ENCODE data around the gene FXYD7.

The FXYD7 gene

GRCh38 chr19:35118268-35119020 lies 24.6 kb upstream of the FXYD7 start:
- no peak overlapping the region for H3K9ac ChIP-seq (ENCODE audit: insufficient read length, low read depth)

GRCh38 chr19:35119091-35119490 lies 24.0 kb upstream of the FXYD7 start:
- no peaks in the 10 kb centered on the region for H3K36me3 ChIP-seq (ENCODE audit: insufficient read depth, insufficient read length, low read length)
- no peak overlapping the region for H3K4me3 ChIP-seq (ENCODE audit: insufficient read length, low read depth)
- no peak for DNase-seq (ENCODE audit: low read depth, low spot score)
- no peaks in the 10 kb centered on the region for H3K9me3 ChIP-seq (ENCODE audit: insufficient read depth, low read length)
- H3K27me3 ChIP-seq (ENCODE audit: insufficient read depth, insufficient read length) = no peaks in the 10 kb centered on the region
- no peak for TF ChIP-seq YY1 (IDR thresholded peaks at IDR 0.05; ENCODE audit: insufficient read depth, insufficient read length)
- TF ChIP-seq SUZ12 (IDR thresholded peaks at IDR 0.05; ENCODE audit: extremely low read depth, insufficient read depth, insufficient read length) = no peak
- no peak for TF ChIP-seq ZNF274 (IDR thresholded peaks at IDR 0.05; ENCODE audit: low read depth, low read length)
- H3K9ac ChIP-seq (ENCODE audit: insufficient read length, low read depth) = no peak overlapping the region
- H3K4me1 ChIP-seq (ENCODE audit: insufficient read depth, insufficient read length) = peaks cover 10% of the 10 kb centered on the region

More at GRCh38 chr19:35118268-35119020, 24.6 kb upstream of the FXYD7 start:
- Histone ChIP-seq H3K4me3 (ENCODE audit: insufficient read length, low read depth) (no peak overlapping the region), H3K27me3 (ENCODE audit: insufficient read depth, insufficient read length) (no peaks in the 10 kb centered on the region), H3K4me1 (ENCODE audit: insufficient read depth, insufficient read length) (peaks cover 10% of the 10 kb centered on the region), H3K36me3 (ENCODE audit: insufficient read depth, insufficient read length, low read length) (no peaks in the 10 kb centered on the region), H3K9me3 (ENCODE audit: insufficient read depth, low read length) (no peaks in the 10 kb centered on the region)
- TF ChIP-seq SUZ12 (IDR thresholded peaks at IDR 0.05; ENCODE audit: extremely low read depth, insufficient read depth, insufficient read length) (no peak), YY1 (IDR thresholded peaks at IDR 0.05; ENCODE audit: insufficient read depth, insufficient read length) (no peak), ZNF274 (IDR thresholded peaks at IDR 0.05; ENCODE audit: low read depth, low read length) (no peak)
- no peak for DNase-seq (ENCODE audit: low read depth, low spot score)

- Histone ChIP-seq H3K27me3 (ENCODE audit: insufficient read depth, insufficient read length) (no peaks in the 10 kb centered on the region), H3K9me3 (ENCODE audit: insufficient read depth, low read length) (no peaks in the 10 kb centered on the region), H3K9ac (ENCODE audit: insufficient read length, low read depth) (no peak overlapping the region), H3K36me3 (ENCODE audit: insufficient read depth, insufficient read length, low read length) (no peaks in the 10 kb centered on the region), H3K4me1 (ENCODE audit: insufficient read depth, insufficient read length) (peaks cover 10% of the 10 kb centered on the region), H3K4me3 (ENCODE audit: insufficient read length, low read depth) (no peak overlapping the region)
- DNase-seq (ENCODE audit: low read depth, low spot score) = no peak
- TF ChIP-seq SUZ12 (IDR thresholded peaks at IDR 0.05; ENCODE audit: extremely low read depth, insufficient read depth, insufficient read length) (no peak), ZNF274 (IDR thresholded peaks at IDR 0.05; ENCODE audit: low read depth, low read length) (no peak), YY1 (IDR thresholded peaks at IDR 0.05; ENCODE audit: insufficient read depth, insufficient read length) (no peak)
These were observed 23.4 kb upstream of the FXYD7 start for GRCh38 chr19:35119578-35120155.

- peaks cover 13% of the 10 kb centered on the region for H3K4me1 ChIP-seq (ENCODE audit: insufficient read depth, insufficient read length)
- H3K36me3 ChIP-seq (ENCODE audit: insufficient read depth, insufficient read length, low read length) = no peaks in the 10 kb centered on the region
- no peaks in the 10 kb centered on the region for H3K27me3 ChIP-seq (ENCODE audit: insufficient read depth, insufficient read length)
- TF ChIP-seq SUZ12 (IDR thresholded peaks at IDR 0.05; ENCODE audit: extremely low read depth, insufficient read depth, insufficient read length) (no peak), ZNF274 (IDR thresholded peaks at IDR 0.05; ENCODE audit: low read depth, low read length) (no peak)
- H3K9me3 ChIP-seq (ENCODE audit: insufficient read depth, low read length) = no peaks in the 10 kb centered on the region
- H3K9ac ChIP-seq (ENCODE audit: insufficient read length, low read depth) = no peak overlapping the region
- DNase-seq (ENCODE audit: low read depth, low spot score) = no peak
- H3K4me3 ChIP-seq (ENCODE audit: insufficient read length, low read depth) = no peak overlapping the region
These were observed 22.6 kb upstream of the FXYD7 start for GRCh38 chr19:35120492-35120891.

- Histone ChIP-seq H3K9ac (ENCODE audit: insufficient read length, low read depth) (no peak overlapping the region), H3K4me3 (ENCODE audit: insufficient read length, low read depth) (no peak overlapping the region), H3K36me3 (ENCODE audit: insufficient read depth, insufficient read length, low read length) (no peaks in the 10 kb centered on the region), H3K27me3 (ENCODE audit: insufficient read depth, insufficient read length) (no peaks in the 10 kb centered on the region), H3K4me1 (ENCODE audit: insufficient read depth, insufficient read length) (peaks cover 13% of the 10 kb centered on the region), H3K9me3 (ENCODE audit: insufficient read depth, low read length) (no peaks in the 10 kb centered on the region)
- DNase-seq (ENCODE audit: low read depth, low spot score) = no peak
- TF ChIP-seq SUZ12 (IDR thresholded peaks at IDR 0.05; ENCODE audit: extremely low read depth, insufficient read depth, insufficient read length) (no peak), YY1 (IDR thresholded peaks at IDR 0.05; ENCODE audit: insufficient read depth, insufficient read length) (no peak), ZNF274 (IDR thresholded peaks at IDR 0.05; ENCODE audit: low read depth, low read length) (no peak)
These were observed 22.2 kb upstream of the FXYD7 start for GRCh38 chr19:35120898-35121297.

- TF ChIP-seq SUZ12 (IDR thresholded peaks at IDR 0.05; ENCODE audit: extremely low read depth, insufficient read depth, insufficient read length) (no peak), ZNF274 (IDR thresholded peaks at IDR 0.05; ENCODE audit: low read depth, low read length) (no peak), YY1 (IDR thresholded peaks at IDR 0.05; ENCODE audit: insufficient read depth, insufficient read length) (no peak)
- Histone ChIP-seq H3K9ac (ENCODE audit: insufficient read length, low read depth) (peak overlapping the region; percentile 36), H3K27me3 (ENCODE audit: insufficient read depth, insufficient read length) (no peaks in the 10 kb centered on the region), H3K4me1 (ENCODE audit: insufficient read depth, insufficient read length) (peaks cover 13% of the 10 kb centered on the region), H3K4me3 (ENCODE audit: insufficient read length, low read depth) (no peak overlapping the region), H3K9me3 (ENCODE audit: insufficient read depth, low read length) (no peaks in the 10 kb centered on the region), H3K36me3 (ENCODE audit: insufficient read depth, insufficient read length, low read length) (no peaks in the 10 kb centered on the region)
- DNase-seq (ENCODE audit: low read depth, low spot score) = no peak
These were observed 20.1 kb upstream of the FXYD7 start for GRCh38 chr19:35122687-35123551.

- TF ChIP-seq ZNF274 (IDR thresholded peaks at IDR 0.05; ENCODE audit: low read depth, low read length) (no peak), YY1 (IDR thresholded peaks at IDR 0.05; ENCODE audit: insufficient read depth, insufficient read length) (no peak), SUZ12 (IDR thresholded peaks at IDR 0.05; ENCODE audit: extremely low read depth, insufficient read depth, insufficient read length) (no peak)
- Histone ChIP-seq H3K9ac (ENCODE audit: insufficient read length, low read depth) (peak overlapping the region; percentile 56), H3K27me3 (ENCODE audit: insufficient read depth, insufficient read length) (no peaks in the 10 kb centered on the region), H3K9me3 (ENCODE audit: insufficient read depth, low read length) (no peaks in the 10 kb centered on the region), H3K4me3 (ENCODE audit: insufficient read length, low read depth) (no peak overlapping the region), H3K36me3 (ENCODE audit: insufficient read depth, insufficient read length, low read length) (no peaks in the 10 kb centered on the region), H3K4me1 (ENCODE audit: insufficient read depth, insufficient read length) (peaks cover 10% of the 10 kb centered on the region)
- DNase-seq (ENCODE audit: low read depth, low spot score) = no peak
These were observed 19.5 kb upstream of the FXYD7 start for GRCh38 chr19:35123573-35123972.
